ENCODE measurements around the gene RIPOR3.
A peak's percentile ranks its signal among the peaks of the same experiment; 100 is the strongest.

RIPOR3 gene

GRCh38 chr20:50675671-50676376 lies 15.5 kb downstream of the RIPOR3 start:
- ATAC-seq (ENCODE audit: low read depth) = no peak
- no peaks in the 10 kb centered on the region for H3K9me3 ChIP-seq (ENCODE audit: severe bottlenecking)
- TF ChIP-seq CTCF (IDR thresholded peaks at IDR 0.05; ENCODE audit: poor library complexity, severe bottlenecking) = no peak
- H3K27me3 ChIP-seq (ENCODE audit: insufficient read depth, poor library complexity, severe bottlenecking) = no peaks in the 10 kb centered on the region
- no peaks in the 10 kb centered on the region for H3K36me3 ChIP-seq (ENCODE audit: low read depth)
- peaks cover 6% of the 10 kb centered on the region for H3K4me1 ChIP-seq (ENCODE audit: insufficient read depth, poor library complexity, severe bottlenecking)
- no peak overlapping the region for H3K4me3 ChIP-seq (ENCODE audit: severe bottlenecking)
- DNase-seq (ENCODE audit: low spot score) = no peak
- no peak overlapping the region for H3K27ac ChIP-seq (ENCODE audit: poor library complexity, severe bottlenecking)

GRCh38 chr20:50674138-50674825 lies 17.1 kb downstream of the RIPOR3 start:
- no peaks in the 10 kb centered on the region for H3K36me3 ChIP-seq (ENCODE audit: low read depth)
- no peaks in the 10 kb centered on the region for H3K27me3 ChIP-seq (ENCODE audit: insufficient read depth, poor library complexity, severe bottlenecking)
- H3K4me3 ChIP-seq (ENCODE audit: severe bottlenecking) = no peak overlapping the region
- TF ChIP-seq CTCF (IDR thresholded peaks at IDR 0.05; ENCODE audit: poor library complexity, severe bottlenecking) = no peak
- no peak for DNase-seq (ENCODE audit: low spot score)
- no peak overlapping the region for H3K27ac ChIP-seq (ENCODE audit: poor library complexity, severe bottlenecking)
- peaks cover 12% of the 10 kb centered on the region for H3K4me1 ChIP-seq (ENCODE audit: insufficient read depth, poor library complexity, severe bottlenecking)
- no peak for ATAC-seq (ENCODE audit: low read depth)
- H3K9me3 ChIP-seq (ENCODE audit: severe bottlenecking) = no peaks in the 10 kb centered on the region

GRCh38 chr20:50673466-50674137 lies 17.7 kb downstream of the RIPOR3 start:
- no peak overlapping the region for H3K27ac ChIP-seq (ENCODE audit: poor library complexity, severe bottlenecking)
- H3K9me3 ChIP-seq (ENCODE audit: severe bottlenecking) = no peaks in the 10 kb centered on the region
- peaks cover 10% of the 10 kb centered on the region for H3K4me1 ChIP-seq (ENCODE audit: insufficient read depth, poor library complexity, severe bottlenecking)
- no peak for ATAC-seq (ENCODE audit: low read depth)
- no peak overlapping the region for H3K4me3 ChIP-seq (ENCODE audit: severe bottlenecking)
- DNase-seq (ENCODE audit: low spot score) = peak; percentile 75
- H3K27me3 ChIP-seq (ENCODE audit: insufficient read depth, poor library complexity, severe bottlenecking) = no peaks in the 10 kb centered on the region
- TF ChIP-seq CTCF (IDR thresholded peaks at IDR 0.05; ENCODE audit: poor library complexity, severe bottlenecking) = no peak
- H3K36me3 ChIP-seq (ENCODE audit: low read depth) = no peaks in the 10 kb centered on the region

- no peaks in the 10 kb centered on the region for H3K9me3 ChIP-seq (ENCODE audit: severe bottlenecking)
- no peak for ATAC-seq (ENCODE audit: low read depth)
- peak; percentile 80 for DNase-seq (ENCODE audit: low spot score)
- no peaks in the 10 kb centered on the region for H3K27me3 ChIP-seq (ENCODE audit: insufficient read depth, poor library complexity, severe bottlenecking)
- no peak for TF ChIP-seq CTCF (IDR thresholded peaks at IDR 0.05; ENCODE audit: poor library complexity, severe bottlenecking)
- H3K4me1 ChIP-seq (ENCODE audit: insufficient read depth, poor library complexity, severe bottlenecking) = peaks cover 7% of the 10 kb centered on the region
- H3K4me3 ChIP-seq (ENCODE audit: severe bottlenecking) = no peak overlapping the region
- no peaks in the 10 kb centered on the region for H3K36me3 ChIP-seq (ENCODE audit: low read depth)
- no peak overlapping the region for H3K27ac ChIP-seq (ENCODE audit: poor library complexity, severe bottlenecking)
Measured at GRCh38 chr20:50673146-50673465, 18.2 kb downstream of the RIPOR3 start.
